NB4 (cell line): ENCODE measurements around the gene MYO1D.

Source experiments
- DNase-seq: peaks from one replicate; pipeline ENCODE4 v3.0.0; 2010; ENCODE audit warnings: low read depth
- H3K4me3 ChIP-seq: one replicate; pipeline ENCODE4 v1.5.1; 2011; ENCODE audit warnings: mild to moderate bottlenecking, low read depth, low read length, moderate library complexity
- MYC ChIP-seq: IDR thresholded peaks from 2 replicates; pipeline ENCODE4 v1.6.1; 2011; ENCODE audit warnings: low read depth, low read length
- POLR2A ChIP-seq: IDR thresholded peaks from 2 replicates; pipeline ENCODE4 v1.6.1; 2011; ENCODE audit warnings: mild to moderate bottlenecking; ENCODE audit not compliant: insufficient read length; ENCODE audit errors: extremely low read depth
- TF ChIP-seq, protein P1 (sequence below): IDR thresholded peaks from one replicate; pipeline ENCODE4 v1.5.1; 2012; ENCODE audit warnings: low read depth, low read length
- TF ChIP-seq, protein P2 (sequence below): IDR thresholded peaks from 2 replicates; pipeline ENCODE4 v1.6.1; 2011; ENCODE audit warnings: low read depth, low read length

Gene MYO1D

DNA sequence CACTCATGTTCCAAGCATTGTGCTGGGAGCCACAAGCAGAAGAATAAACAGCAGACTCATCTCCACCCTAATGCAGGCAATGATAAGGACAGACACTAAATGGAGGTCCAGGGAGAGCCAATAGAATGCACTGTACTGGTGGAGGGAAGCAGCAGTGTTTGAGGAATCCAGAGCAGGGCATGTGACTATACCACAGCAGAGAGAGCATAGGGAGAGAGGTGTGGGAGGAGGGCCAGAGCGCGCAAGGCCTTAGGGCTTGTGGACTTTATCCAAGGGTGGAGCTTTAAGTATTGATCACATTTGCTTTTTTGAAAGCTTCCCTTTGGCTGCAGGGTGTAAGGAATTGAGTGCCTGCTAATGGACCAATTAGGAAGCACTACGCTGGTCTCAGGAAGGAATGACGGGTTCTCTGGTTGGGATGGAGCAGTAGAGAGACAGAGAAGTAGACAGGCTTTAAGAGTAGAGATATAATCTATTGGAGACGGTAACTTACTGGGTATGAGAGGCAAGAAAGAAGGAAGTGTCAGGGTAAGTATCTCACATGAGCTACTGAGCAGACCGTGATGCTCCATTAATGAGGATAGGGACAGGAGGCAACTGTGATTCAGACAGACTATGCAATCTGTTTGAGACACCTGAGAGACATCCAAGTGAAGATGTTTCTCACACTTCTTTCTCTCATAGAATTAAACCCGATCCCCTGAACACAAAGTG lies 82.2 kb downstream of the MYO1D start:
- TF ChIP-seq, protein P1, sequence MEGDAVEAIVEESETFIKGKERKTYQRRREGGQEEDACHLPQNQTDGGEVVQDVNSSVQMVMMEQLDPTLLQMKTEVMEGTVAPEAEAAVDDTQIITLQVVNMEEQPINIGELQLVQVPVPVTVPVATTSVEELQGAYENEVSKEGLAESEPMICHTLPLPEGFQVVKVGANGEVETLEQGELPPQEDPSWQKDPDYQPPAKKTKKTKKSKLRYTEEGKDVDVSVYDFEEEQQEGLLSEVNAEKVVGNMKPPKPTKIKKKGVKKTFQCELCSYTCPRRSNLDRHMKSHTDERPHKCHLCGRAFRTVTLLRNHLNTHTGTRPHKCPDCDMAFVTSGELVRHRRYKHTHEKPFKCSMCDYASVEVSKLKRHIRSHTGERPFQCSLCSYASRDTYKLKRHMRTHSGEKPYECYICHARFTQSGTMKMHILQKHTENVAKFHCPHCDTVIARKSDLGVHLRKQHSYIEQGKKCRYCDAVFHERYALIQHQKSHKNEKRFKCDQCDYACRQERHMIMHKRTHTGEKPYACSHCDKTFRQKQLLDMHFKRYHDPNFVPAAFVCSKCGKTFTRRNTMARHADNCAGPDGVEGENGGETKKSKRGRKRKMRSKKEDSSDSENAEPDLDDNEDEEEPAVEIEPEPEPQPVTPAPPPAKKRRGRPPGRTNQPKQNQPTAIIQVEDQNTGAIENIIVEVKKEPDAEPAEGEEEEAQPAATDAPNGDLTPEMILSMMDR = no peak
- no peak for TF ChIP-seq MYC
- TF ChIP-seq POLR2A = no peak
- TF ChIP-seq, protein P2, sequence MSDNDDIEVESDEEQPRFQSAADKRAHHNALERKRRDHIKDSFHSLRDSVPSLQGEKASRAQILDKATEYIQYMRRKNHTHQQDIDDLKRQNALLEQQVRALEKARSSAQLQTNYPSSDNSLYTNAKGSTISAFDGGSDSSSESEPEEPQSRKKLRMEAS = no peak
- DNase-seq = no peak
- no peak overlapping the region for H3K4me3 ChIP-seq

DNA sequence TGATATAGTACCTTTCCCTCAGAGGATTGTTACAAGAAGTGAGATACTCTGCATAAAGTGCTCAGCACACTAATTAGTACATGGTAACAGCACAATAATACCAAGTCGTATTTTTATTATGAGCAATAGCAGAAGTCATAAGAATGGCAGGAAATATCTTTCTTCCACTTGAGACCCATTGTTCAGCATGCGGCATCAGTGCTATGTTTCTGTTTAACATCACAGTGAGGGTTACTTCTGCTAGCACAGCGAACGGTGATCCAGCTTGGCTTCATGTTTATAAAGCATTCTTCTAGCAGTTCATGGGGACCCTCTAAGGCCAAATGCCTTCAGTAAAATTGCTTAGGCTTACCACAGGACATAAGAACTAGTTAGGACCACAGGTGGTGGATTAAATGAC lies 83.1 kb downstream of the MYO1D start:
- no peak overlapping the region for H3K4me3 ChIP-seq
- DNase-seq = no peak
- TF ChIP-seq, protein P2 = no peak
- TF ChIP-seq MYC (no peak), POLR2A (no peak)
- TF ChIP-seq, protein P1 = no peak

DNA sequence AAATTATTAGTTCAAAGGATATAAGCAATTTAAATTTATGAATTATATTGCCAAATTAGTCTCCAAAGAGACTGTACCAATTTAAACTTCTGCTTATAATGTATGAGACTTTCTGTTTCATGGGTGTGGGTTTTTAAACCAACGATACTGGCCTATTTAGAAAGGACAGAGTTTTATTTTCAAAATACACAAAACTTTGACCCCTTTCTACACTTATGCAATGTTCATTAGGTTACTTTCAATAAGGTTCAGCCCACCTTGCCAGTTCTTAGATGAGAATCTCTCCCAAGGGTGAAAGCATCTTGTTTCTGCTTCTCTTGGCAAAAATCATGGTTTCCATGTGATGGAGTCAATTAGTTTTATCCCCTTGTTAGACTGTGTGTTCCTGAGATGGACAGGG lies 84.7 kb downstream of the MYO1D start:
- TF ChIP-seq, protein P1 = no peak
- TF ChIP-seq, protein P2 = no peak
- TF ChIP-seq POLR2A (no peak), MYC (no peak)
- no peak for DNase-seq
- H3K4me3 ChIP-seq = no peak overlapping the region

DNA sequence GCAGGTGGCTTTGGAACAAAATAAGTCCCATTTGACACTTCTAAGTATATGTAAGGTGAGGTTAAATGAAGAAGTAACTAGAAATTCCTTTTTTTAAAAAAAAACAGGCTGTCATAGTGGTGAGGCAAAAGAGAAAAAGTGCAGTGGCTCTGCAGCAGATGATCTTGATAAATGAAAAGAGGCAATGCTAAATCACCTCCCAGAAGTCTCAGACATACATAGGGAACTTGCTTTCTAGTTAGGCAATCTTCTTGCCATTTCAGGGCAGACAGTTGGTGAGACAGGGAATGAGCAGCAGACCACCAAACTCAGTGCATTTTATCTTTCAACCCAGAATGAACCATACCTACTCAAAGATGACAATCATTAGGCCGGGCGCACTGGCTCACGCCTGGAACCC lies 90.8 kb downstream of the MYO1D start:
- no peak for DNase-seq
- TF ChIP-seq, protein P2 = no peak
- TF ChIP-seq MYC (no peak), POLR2A (no peak)
- TF ChIP-seq, protein P1 = no peak
- no peak overlapping the region for H3K4me3 ChIP-seq

DNA sequence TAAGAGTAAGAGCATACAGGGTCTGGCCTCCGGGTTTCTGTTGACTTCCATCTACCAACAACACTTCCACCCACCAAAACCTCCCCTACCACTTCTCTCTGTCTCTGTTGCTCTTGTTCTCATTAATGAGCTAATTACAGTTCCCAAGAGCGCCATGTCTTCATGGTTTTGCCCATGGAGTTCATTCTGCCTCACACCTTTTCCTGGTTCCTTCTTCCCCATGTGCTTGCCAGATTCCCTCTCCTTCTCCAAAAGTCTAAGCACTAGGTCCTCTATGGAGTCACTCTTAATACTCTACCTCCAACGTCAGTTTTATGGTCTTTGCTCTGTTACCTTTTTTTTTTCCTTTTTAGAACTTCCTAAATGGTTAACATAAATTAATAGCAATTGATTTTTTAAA lies 92.8 kb downstream of the MYO1D start:
- TF ChIP-seq, protein P1 = no peak
- TF ChIP-seq POLR2A (no peak), MYC (no peak)
- TF ChIP-seq, protein P2 = no peak
- DNase-seq = no peak
- H3K4me3 ChIP-seq = no peak overlapping the region
